H9 (cell line): ENCODE results near the gene ADORA1. TPM values are rescaled to one million over a fixed set of nuclear protein-coding genes. Genes with fewer than 3 reads are reported as not detected.

Source experiments
- DNase-seq: peaks from one replicate; pipeline ENCODE4 v3.0.0-alpha.2; 2017
- H2AFZ ChIP-seq: one replicate; pipeline ENCODE4 v1.6.1; 2013; ENCODE audit warnings: mild to moderate bottlenecking, low read length, control low read depth, moderate library complexity
- H2AK5ac ChIP-seq: 2 replicates; pipeline ENCODE4 v1.6.1; 2013; ENCODE audit warnings: low read length, control low read depth, mixed read lengths; ENCODE audit not compliant: insufficient read length
- H2BK120ac ChIP-seq: one replicate; pipeline ENCODE4 v1.6.1; 2013; ENCODE audit warnings: low read depth, mild to moderate bottlenecking, low read length, control low read depth, inconsistent platforms; ENCODE audit not compliant: poor library complexity, severe bottlenecking
- H2BK12ac ChIP-seq: 2 replicates; pipeline ENCODE4 v1.6.1; 2013; ENCODE audit warnings: low read length, control low read depth, mixed read lengths, low read depth; ENCODE audit not compliant: insufficient read length
- H2BK15ac ChIP-seq: 2 replicates; pipeline ENCODE4 v1.6.1; 2013; ENCODE audit warnings: low read depth, low read length, control low read depth
- H2BK20ac ChIP-seq: one replicate; pipeline ENCODE4 v1.6.1; 2013; ENCODE audit warnings: low read depth, mild to moderate bottlenecking, low read length, control low read depth, inconsistent platforms; ENCODE audit not compliant: poor library complexity, severe bottlenecking
- H2BK5ac ChIP-seq: 2 replicates; pipeline ENCODE4 v1.6.1; 2013; ENCODE audit warnings: low read length, control low read depth, mixed read lengths; ENCODE audit not compliant: insufficient read length
- H3K14ac ChIP-seq: 2 replicates; pipeline ENCODE4 v1.6.1; 2013; ENCODE audit warnings: low read length, control low read depth; ENCODE audit not compliant: insufficient read depth
- H3K18ac ChIP-seq: 2 replicates; pipeline ENCODE4 v1.6.1; 2013; ENCODE audit warnings: low read depth, mild to moderate bottlenecking, mixed read lengths, low read length, control low read depth; ENCODE audit not compliant: insufficient read length
- H3K23ac ChIP-seq: 2 replicates; pipeline ENCODE4 v1.6.1; 2013; ENCODE audit warnings: low read length, control low read depth, mixed read lengths, low read depth; ENCODE audit not compliant: insufficient read length
- H3K23me2 ChIP-seq: 2 replicates; pipeline ENCODE4 v1.6.1; 2013; ENCODE audit warnings: low read depth, mild to moderate bottlenecking, mixed read lengths, low read length, control low read depth; ENCODE audit not compliant: insufficient read length, poor library complexity, severe bottlenecking
- H3K27ac ChIP-seq: 2 replicates; pipeline ENCODE4 v1.5.1; 2013; ENCODE audit warnings: low read length, control low read depth, mixed read lengths, low read depth; ENCODE audit not compliant: insufficient read length
- H3K27me3 ChIP-seq: 2 replicates; pipeline ENCODE4 v1.6.1; 2013; ENCODE audit warnings: low read length, control low read depth, inconsistent platforms; ENCODE audit not compliant: insufficient read depth
- H3K4ac ChIP-seq: 2 replicates; pipeline ENCODE4 v1.6.1; 2013; ENCODE audit warnings: low read depth, mild to moderate bottlenecking, control low read depth, inconsistent platforms, low read length, moderate library complexity
- H3K4me1 ChIP-seq: 2 replicates; pipeline ENCODE4 v1.6.1; 2013; ENCODE audit warnings: low read length, control low read depth, inconsistent platforms; ENCODE audit not compliant: insufficient read depth
- H3K4me2 ChIP-seq: 2 replicates; pipeline ENCODE4 v1.6.1; 2013; ENCODE audit warnings: low read length, control low read depth, mixed read lengths; ENCODE audit not compliant: insufficient read length, insufficient read depth
- H3K56ac ChIP-seq: 2 replicates; pipeline ENCODE4 v1.6.1; 2013; ENCODE audit warnings: low read depth, mild to moderate bottlenecking, mixed read lengths, low read length, control low read depth; ENCODE audit not compliant: insufficient read length
- H3K79me1 ChIP-seq: 2 replicates; pipeline ENCODE4 v1.6.1; 2013; ENCODE audit warnings: low read depth, mild to moderate bottlenecking, moderate library complexity, low read length, control low read depth, inconsistent platforms; ENCODE audit not compliant: insufficient read depth, poor library complexity, severe bottlenecking
- H3K79me2 ChIP-seq: 2 replicates; pipeline ENCODE4 v1.6.1; 2013; ENCODE audit warnings: low read length, control low read depth, inconsistent platforms; ENCODE audit not compliant: insufficient read depth
- H3K9ac ChIP-seq: 2 replicates; pipeline ENCODE4 v1.6.1; 2013; ENCODE audit warnings: low read length, control low read depth, mixed read lengths; ENCODE audit not compliant: insufficient read length; ENCODE audit errors: extremely low read depth
- H3K9me3 ChIP-seq: one replicate; pipeline ENCODE4 v1.6.1; 2013; ENCODE audit warnings: low read depth, low read length, inconsistent platforms; ENCODE audit not compliant: control insufficient read depth
- H3T11ph ChIP-seq: one replicate; pipeline ENCODE4 v1.6.1; 2013; ENCODE audit warnings: mild to moderate bottlenecking, low read length, control low read depth, inconsistent platforms
- H4K20me1 ChIP-seq: one replicate; pipeline ENCODE4 v1.6.1; 2013; ENCODE audit not compliant: control insufficient read depth, insufficient read length, insufficient read depth
- H4K5ac ChIP-seq: 2 replicates; pipeline ENCODE4 v1.6.1; 2013; ENCODE audit warnings: low read depth, mild to moderate bottlenecking, mixed read lengths, low read length, control low read depth; ENCODE audit not compliant: insufficient read length
- H4K8ac ChIP-seq: replicated peaks from 2 replicates; pipeline ENCODE4 v1.6.1; 2013; ENCODE audit warnings: low read length, control low read depth, mixed read lengths, low read depth; ENCODE audit not compliant: insufficient read length
- H4K91ac ChIP-seq: 2 replicates; pipeline ENCODE4 v1.6.1; 2013; ENCODE audit warnings: low read depth, mild to moderate bottlenecking, moderate library complexity, mixed read lengths, low read length, control low read depth; ENCODE audit not compliant: insufficient read length
- H3K27ac Mint-ChIP-seq, 3 experiments: 2 replicates in 2 of 3; 3 replicates in 1 of 3; pipeline ENCODE4 v1.8.0; 2020 to 2021; ENCODE audit warnings: mixed read lengths in 3 of 3, mild to moderate bottlenecking in 1 of 3, moderate library complexity in 1 of 3
- H3K27me3 Mint-ChIP-seq: 2 replicates; pipeline ENCODE4 v1.8.0; 2021; ENCODE audit warnings: low read depth, mild to moderate bottlenecking, moderate library complexity, mixed read lengths
- H3K36me3 Mint-ChIP-seq, 3 experiments: 2 replicates in 2 of 3; 3 replicates in 1 of 3; pipeline ENCODE4 v1.8.0; 2020 to 2021; ENCODE audit warnings: low read depth in 3 of 3, mixed read lengths in 3 of 3; ENCODE audit not compliant: insufficient read depth in 1 of 3
- H3K4me1 Mint-ChIP-seq, 2 experiments: 2 replicates each; pipeline ENCODE4 v1.8.0; 2020; ENCODE audit warnings: mixed read lengths in 2 of 2
- H3K4me3 Mint-ChIP-seq, 2 experiments: 2 replicates in 1 of 2; 3 replicates in 1 of 2; pipeline ENCODE4 v1.8.0; 2020 to 2021; ENCODE audit warnings: mild to moderate bottlenecking in 2 of 2, mixed read lengths in 2 of 2, moderate library complexity in 1 of 2
- H3K9me3 Mint-ChIP-seq, 2 experiments: 2 replicates in 1 of 2; 3 replicates in 1 of 2; pipeline ENCODE4 v1.8.0; 2020; ENCODE audit warnings: mild to moderate bottlenecking in 2 of 2, mixed read lengths in 2 of 2, moderate library complexity in 1 of 2
- CTCF ChIP-seq: fragments of 200-600 bp; sonication (generic); conservative IDR thresholded peaks from 3 replicates; pipeline ENCODE4 v1.8.0; 2021; ENCODE audit warnings: antibody characterized with exemption, mild to moderate bottlenecking
- WGBS: extraction: QIAGEN DNeasy Blood & Tissue Kit; methylation state at CpG from one replicate; pipeline ENCODE4 v1.1.7; 2013; ENCODE audit warnings: missing lambda C conversion rate, low lambda C conversion rate, mixed read lengths; ENCODE audit not compliant: insufficient read length; ENCODE audit errors: extremely low coverage; 5-methylcytosine and 5-hydroxymethylcytosine counted together
- total RNA-seq: library from RNA; stranded (reverse); gene quantifications from 2 replicates; pipeline ENCODE4 v1.2.1, GENCODE V29; 2021

The ADORA1 gene
- total RNA-seq, 1 experiment from 2014 or later: 1.3 TPM

GRCh38 chr1:203201516-203202205 lies 74.1 kb downstream of the ADORA1 start:
- no peak overlapping the region for H3K9ac ChIP-seq
- peaks cover 7 to 12% of the 10 kb centered on the region in 2 experiments for H3K4me1 Mint-ChIP-seq

More at GRCh38 chr1:203201516-203202205, 74.1 kb downstream of the ADORA1 start:
- no peaks in the 10 kb centered on the region for H3K36me3 Mint-ChIP-seq
- peaks cover 2 to 3% of the 10 kb centered on the region in 2 experiments; a peak in 3 of 5 replicates for H3K9me3 Mint-ChIP-seq
- DNase-seq: no peak
- Histone ChIP-seq H3K27me3 (peaks cover 2% of the 10 kb centered on the region; the same call in 1 of the 2 replicates), H3K4ac (no peak overlapping the region), H3K56ac (no peak overlapping the region), H2AK5ac (no peak overlapping the region), H3K23ac (no peak overlapping the region), H3K4me1 (no peaks in the 10 kb centered on the region), H3K79me1 (no peaks in the 10 kb centered on the region), H3K14ac (no peak overlapping the region), H2BK20ac (no peak overlapping the region), H2BK5ac (no peak overlapping the region), H3K27ac (no peak overlapping the region), H4K20me1 (no peaks in the 10 kb centered on the region), H3K18ac (no peak overlapping the region), H3K79me2 (no peaks in the 10 kb centered on the region), H3K9me3 (no peaks in the 10 kb centered on the region), H3K4me2 (no peak overlapping the region), H3K23me2 (no peaks in the 10 kb centered on the region), H4K91ac (no peak overlapping the region), H2AFZ (no peak overlapping the region), H4K5ac (no peak overlapping the region), H2BK15ac (no peak overlapping the region), H3T11ph (no peak overlapping the region), H2BK12ac (no peak overlapping the region), H4K8ac (no peak overlapping the region), H2BK120ac (no peak overlapping the region)
- H3K27me3 Mint-ChIP-seq: peaks cover 24% of the 10 kb centered on the region
- TF ChIP-seq CTCF: no peak
- no peak overlapping the region for H3K4me3 Mint-ChIP-seq
- WGBS: no CpG with 5 or more reads among the region's 10 CpGs
- H3K27ac Mint-ChIP-seq: no peak overlapping the region; a peak in 2 of 7 replicates
